Prostate gland (tissue), 2 donors: ENCODE measurements around the gene WDR38. TPM values are rescaled to one million over a fixed set of nuclear protein-coding genes. Genes with fewer than 3 reads are reported as not detected.

Experiments used
- DNase-seq: peaks from one replicate; pipeline ENCODE4 v3.0.0-alpha.2; 2019; ENCODE audit warnings: low spot score
- H3K27ac ChIP-seq, 2 donors: fragments of 200-600 bp; sonication (generic); 2 replicates each; pipeline ENCODE4 v1.5.1; 2017 to 2019
- H3K27me3 ChIP-seq: fragments of 200-600 bp; sonication (generic); replicated peaks from 2 replicates; pipeline ENCODE4 v1.5.1; 2019; ENCODE audit not compliant: insufficient read depth
- H3K36me3 ChIP-seq, 2 donors: fragments of 200-600 bp; sonication (generic); 1 replicate in 1 of 2; 2 replicates in 1 of 2; pipeline versions ENCODE4 v1.5.1 to v1.8.1; 2017 to 2019
- H3K4me1 ChIP-seq: fragments of 200-600 bp; sonication (generic); replicated peaks from 2 replicates; pipeline ENCODE4 v1.5.1; 2019
- H3K4me3 ChIP-seq, 2 donors: fragments of 200-600 bp; sonication (generic); 2 replicates each; pipeline ENCODE4 v1.5.1; 2017 to 2019
- H3K9me3 ChIP-seq: fragments of 200-600 bp; sonication (generic); 2 replicates; pipeline ENCODE4 v1.5.1; 2017
- POLR2A ChIP-seq: fragments of 450-650 bp; IDR thresholded peaks from one replicate; pipeline ENCODE4 v1.6.1; 2016; ENCODE audit warnings: antibody characterized with exemption, mild to moderate bottlenecking
- POLR2AphosphoS5 ChIP-seq: sonication (generic); formaldehyde crosslinking; IDR thresholded peaks from one replicate; pipeline ENCODE4 v1.6.1; 2017; ENCODE audit warnings: antibody characterized with exemption
- WGBS: methylation state at CpG from one replicate; pipeline ENCODE4 v1.1.5; 2018; 5-methylcytosine and 5-hydroxymethylcytosine counted together
- intact Hi-C: fragments of 100-400 bp; cut with DNase I; formaldehyde crosslinking; loops from one replicate; pipeline ENCODE4 v1.14.2; 2022
- total RNA-seq, 2 donors: library from RNA; depleted of rRNA; stranded (reverse); fragments of >200 nt; gene quantifications; one replicate each; pipeline ENCODE4 v1.1.0, GENCODE V29; 2016
- TF ChIP-seq, protein P1 (sequence below), 4 experiments: fragments of 200-600 bp in 2 of 4; fragments of 450-650 bp in 2 of 4; sonication (generic) in 2 of 4; IDR thresholded peaks; 1 replicate in 3 of 4; 2 replicates in 1 of 4; pipeline ENCODE4 v1.5.1; 2016 to 2019; ENCODE audit warnings: antibody characterized with exemption in 4 of 4, mild to moderate bottlenecking in 2 of 4, moderate library complexity in 2 of 4

WDR38 gene
- total RNA-seq, 2 donors from 2014 or later, result not detected

DNA sequence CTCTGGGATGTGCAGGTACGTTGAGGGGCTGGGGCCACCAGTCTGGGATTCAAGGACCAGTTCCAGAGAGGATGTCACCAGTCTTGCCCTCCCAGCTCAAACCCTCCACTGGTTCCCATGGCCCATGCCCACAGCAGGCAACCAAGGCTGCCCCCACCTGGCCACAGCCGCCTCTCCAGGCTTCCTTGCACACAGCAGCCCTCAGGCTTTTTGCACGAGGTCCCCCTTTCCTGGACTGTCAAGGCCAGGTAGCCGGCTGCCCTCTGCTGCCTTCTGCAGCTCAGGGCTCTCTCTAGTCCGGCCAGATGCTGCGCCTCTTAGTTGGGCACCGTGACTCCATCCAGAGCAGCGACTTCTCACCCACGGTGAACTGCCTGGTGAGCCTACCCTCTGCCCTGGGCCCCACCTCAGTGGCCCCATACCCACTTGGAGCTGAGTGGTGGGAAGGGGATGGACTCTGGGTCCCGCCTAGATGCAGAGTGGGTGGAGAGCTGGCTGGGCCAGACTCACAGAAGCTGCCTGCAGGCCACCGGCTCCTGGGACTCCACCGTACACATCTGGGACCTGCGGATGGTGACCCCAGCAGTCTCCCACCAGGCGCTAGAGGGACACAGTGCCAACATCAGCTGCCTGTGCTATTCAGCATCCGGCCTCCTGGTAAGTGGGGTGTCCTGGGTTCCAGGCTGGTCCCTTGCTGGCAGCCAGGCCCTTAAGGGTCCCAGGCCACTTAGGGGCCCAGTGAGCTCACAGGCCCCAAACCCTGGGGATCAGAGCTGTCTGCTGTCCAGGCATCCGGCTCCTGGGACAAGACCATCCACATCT is 2.9 kb downstream of the WDR38 start:
- Histone ChIP-seq H3K27me3 (no peaks in the 10 kb centered on the region), H3K4me3 (no peak overlapping the region), H3K27ac (no peak overlapping the region), H3K9me3 (no peaks in the 10 kb centered on the region), H3K36me3 (peaks cover 8 to 20% of the 10 kb centered on the region in 2 donors), H3K4me1 (peaks cover 11% of the 10 kb centered on the region)
- DNase-seq, result no peak
- intact Hi-C loops, result loop anchor here (10.0 kb wide), 1 partner anchor 519 kb away; no protein-coding TSS in a partner anchor
- no peak for TF ChIP-seq POLR2A
- no peak for TF ChIP-seq POLR2AphosphoS5
- TF ChIP-seq, protein P1, sequence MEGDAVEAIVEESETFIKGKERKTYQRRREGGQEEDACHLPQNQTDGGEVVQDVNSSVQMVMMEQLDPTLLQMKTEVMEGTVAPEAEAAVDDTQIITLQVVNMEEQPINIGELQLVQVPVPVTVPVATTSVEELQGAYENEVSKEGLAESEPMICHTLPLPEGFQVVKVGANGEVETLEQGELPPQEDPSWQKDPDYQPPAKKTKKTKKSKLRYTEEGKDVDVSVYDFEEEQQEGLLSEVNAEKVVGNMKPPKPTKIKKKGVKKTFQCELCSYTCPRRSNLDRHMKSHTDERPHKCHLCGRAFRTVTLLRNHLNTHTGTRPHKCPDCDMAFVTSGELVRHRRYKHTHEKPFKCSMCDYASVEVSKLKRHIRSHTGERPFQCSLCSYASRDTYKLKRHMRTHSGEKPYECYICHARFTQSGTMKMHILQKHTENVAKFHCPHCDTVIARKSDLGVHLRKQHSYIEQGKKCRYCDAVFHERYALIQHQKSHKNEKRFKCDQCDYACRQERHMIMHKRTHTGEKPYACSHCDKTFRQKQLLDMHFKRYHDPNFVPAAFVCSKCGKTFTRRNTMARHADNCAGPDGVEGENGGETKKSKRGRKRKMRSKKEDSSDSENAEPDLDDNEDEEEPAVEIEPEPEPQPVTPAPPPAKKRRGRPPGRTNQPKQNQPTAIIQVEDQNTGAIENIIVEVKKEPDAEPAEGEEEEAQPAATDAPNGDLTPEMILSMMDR (IDR thresholded peaks at IDR 0.05), result peak in 1 of 4 experiments; percentile 33
- WGBS, result 60% methylated on average over 13 of the region's 16 CpGs

DNA sequence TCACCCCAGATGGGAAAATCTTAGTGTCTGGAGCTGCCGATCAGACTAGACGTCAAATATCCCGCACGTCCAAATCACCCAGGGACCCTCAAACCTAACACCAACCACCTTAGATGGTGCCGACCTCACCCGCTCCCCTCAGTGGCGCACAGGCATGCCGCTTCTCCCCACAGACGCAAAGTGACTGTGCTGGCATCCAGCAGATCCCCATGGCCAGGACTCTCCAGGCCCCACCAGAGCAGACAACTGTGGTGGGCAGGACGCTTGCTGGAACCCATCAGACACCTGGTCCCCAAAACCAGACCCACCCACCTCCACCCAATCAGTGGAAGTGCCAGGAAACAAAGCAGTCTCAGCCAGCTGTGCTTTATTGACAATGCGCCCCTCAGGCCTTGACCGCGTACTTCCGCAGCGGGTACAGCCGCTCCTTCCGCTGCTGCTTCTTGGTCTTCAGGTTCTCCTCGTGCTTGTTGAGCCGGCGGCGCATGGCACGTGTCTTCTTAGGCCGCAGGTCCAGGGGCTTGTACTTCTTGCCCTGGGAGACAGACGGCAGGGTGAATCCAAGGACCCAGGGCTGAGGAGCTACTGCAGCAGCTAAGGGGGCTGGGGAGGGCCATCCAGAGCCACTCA is 4.4 kb downstream of the WDR38 start:
- Histone ChIP-seq H3K4me1 (peaks cover 11% of the 10 kb centered on the region), H3K27me3 (no peaks in the 10 kb centered on the region), H3K9me3 (no peaks in the 10 kb centered on the region), H3K36me3 (peaks cover 8 to 20% of the 10 kb centered on the region in 2 donors), H3K27ac (no peak overlapping the region), H3K4me3 (no peak overlapping the region)
- TF ChIP-seq POLR2A, result no peak
- TF ChIP-seq POLR2AphosphoS5, result no peak
- TF ChIP-seq, protein P1 (IDR thresholded peaks at IDR 0.05), result no peak
- 79% methylated on average over 24 of the region's 24 CpGs for WGBS
- intact Hi-C loops, result loop anchor here (10.0 kb wide), 1 partner anchor 517 kb away; no protein-coding TSS in a partner anchor
- DNase-seq, result no peak

DNA sequence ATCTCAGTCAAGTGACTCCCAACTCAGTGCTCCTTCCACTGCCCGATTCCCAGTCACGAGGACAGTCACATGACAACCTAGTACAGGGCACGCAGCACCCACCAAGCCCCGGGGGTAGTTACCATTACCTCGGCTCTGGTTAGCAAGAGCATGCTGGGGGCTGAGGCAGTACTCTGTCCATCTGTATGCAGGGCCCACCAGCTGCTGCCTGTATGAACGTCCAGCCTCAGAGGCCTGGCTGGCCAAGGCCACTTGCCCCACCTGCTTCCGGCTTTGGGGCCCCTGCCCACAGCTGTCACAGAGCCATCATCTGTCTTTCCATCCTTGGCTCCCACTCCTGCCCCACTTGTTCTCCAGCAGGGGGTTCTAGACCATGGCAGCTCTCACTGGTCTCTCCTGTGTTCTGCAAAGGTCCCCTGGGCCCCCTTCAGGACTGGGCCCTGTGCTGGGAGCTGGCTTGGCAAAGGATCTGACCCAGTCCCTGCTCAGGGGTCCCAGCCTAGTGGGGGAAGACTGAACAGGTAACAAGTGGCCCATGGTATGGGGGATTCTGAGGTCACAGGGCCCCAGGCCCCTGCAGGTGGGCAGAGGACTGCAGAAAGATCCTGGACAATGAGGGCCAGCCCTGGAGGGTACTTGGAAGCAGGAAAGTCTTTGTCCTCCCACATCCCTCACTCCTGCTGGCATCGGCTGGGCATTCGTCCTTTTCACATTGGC is 5.2 kb downstream of the WDR38 start:
- DNase-seq, result no peak
- H3K4me1 ChIP-seq, result peaks cover 9% of the 10 kb centered on the region
- intact Hi-C loops, result loop anchor here (10.0 kb wide), 1 partner anchor 516 kb away; no protein-coding TSS in a partner anchor
- no peak overlapping the region for H3K4me3 ChIP-seq
- no peak overlapping the region for H3K27ac ChIP-seq
- H3K27me3 ChIP-seq, result no peaks in the 10 kb centered on the region
- H3K9me3 ChIP-seq, result no peaks in the 10 kb centered on the region
- H3K36me3 ChIP-seq, result peaks cover 8 to 20% of the 10 kb centered on the region in 2 donors
- WGBS, result 73% methylated on average over 9 of the region's 9 CpGs
- TF ChIP-seq POLR2AphosphoS5 (no peak), POLR2A (no peak)

DNA sequence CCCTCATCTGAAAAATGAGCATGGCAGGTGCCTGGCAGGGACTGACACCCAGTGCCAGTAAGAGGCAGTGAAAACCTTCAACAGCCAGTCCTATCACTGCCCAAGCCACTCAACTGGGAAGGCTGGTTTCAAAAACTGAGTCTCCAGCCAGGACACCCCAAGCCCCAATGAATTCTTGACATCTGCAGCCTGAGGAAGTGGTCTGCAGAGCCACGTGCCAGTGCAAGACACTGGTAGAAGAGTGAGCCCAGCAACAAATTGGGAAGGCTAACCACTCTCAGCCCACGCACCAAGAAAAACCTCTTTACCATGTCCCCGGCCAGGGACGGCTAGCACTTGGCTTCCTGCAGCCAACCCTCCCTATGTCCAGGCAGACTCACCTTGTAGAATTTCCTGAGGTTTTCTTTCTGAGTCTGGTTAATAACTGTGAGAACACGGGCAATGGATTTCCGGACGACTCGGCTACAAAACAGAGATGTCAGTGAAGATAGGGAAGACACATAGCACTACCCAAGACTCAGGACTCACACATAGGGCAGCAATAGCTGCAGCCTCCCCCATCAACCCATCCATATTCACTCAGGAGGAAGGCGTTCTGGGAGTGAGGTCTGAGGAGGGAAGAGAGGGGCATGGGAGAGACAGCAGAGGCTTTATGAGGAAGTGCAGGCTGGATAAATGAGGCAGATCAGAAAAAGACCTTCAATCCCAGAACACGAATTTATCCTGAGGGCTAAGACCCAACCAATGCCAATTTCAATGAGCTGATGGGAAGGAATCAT is 6.7 kb downstream of the WDR38 start:
- 42% methylated on average over 10 of the region's 10 CpGs for WGBS
- H3K36me3 ChIP-seq, result peaks cover 8 to 20% of the 10 kb centered on the region in 2 donors

More for the DNA sequence above, 6.7 kb downstream of the WDR38 start:
- Histone ChIP-seq H3K9me3 (no peaks in the 10 kb centered on the region), H3K4me1 (peaks cover 9% of the 10 kb centered on the region), H3K27me3 (no peaks in the 10 kb centered on the region), H3K4me3 (no peak overlapping the region), H3K27ac (no peak overlapping the region)
- no peak for DNase-seq
- intact Hi-C loops, result loop anchor here (5.0 to 10.0 kb wide), 3 partner anchors 85 to 515 kb away; partner anchors contain the start of genes GOLGA1 and SCAI
- TF ChIP-seq, protein P1 (IDR thresholded peaks at IDR 0.05), result no peak
- TF ChIP-seq POLR2AphosphoS5 (no peak), POLR2A (no peak)
